NOMO-1 treated with DMSO at 0.1 percent for 48 hours (cell line): ENCODE measurements around the gene SREBF1.

Source experiments
- DNase-seq: peaks from one replicate; lab custom pipeline; 2025; ENCODE audit not compliant: unreplicated experiment; lab: John Stamatoyannopoulos, UW

Gene SREBF1

DNA sequence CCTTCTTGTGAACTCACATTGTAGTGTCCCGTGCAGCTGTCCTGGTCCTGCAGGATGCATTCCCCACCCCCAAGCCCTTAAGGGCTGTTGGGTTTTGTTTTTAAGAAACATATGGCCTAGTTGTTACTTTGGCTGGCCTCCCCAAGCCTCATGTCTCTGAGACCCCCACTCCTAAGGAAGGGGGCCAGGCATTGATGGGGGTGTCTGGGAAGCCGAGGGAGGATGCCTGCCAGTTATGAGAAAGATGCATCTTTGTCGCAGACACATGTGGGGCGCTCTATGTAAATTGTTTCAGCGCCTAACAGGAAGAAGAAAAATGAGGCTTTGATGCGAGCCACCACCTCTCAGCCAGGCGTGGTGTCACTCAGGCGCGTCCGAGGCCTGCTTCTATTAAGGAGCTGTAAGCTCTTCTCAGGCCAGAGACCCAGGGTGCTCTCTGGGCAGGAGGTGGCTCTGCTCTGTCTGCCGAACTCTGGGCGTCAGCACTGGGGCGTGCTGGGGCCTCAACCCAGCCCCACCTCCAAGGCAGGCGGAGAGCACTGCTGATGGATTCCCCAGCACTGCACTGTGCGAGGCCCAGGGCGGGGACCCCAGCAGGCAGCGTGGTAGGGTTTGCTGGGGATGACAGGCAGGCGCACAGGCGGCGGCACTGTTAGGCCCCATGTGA is 70.6 kb downstream of the SREBF1 start:
- DNase-seq = no peak

DNA sequence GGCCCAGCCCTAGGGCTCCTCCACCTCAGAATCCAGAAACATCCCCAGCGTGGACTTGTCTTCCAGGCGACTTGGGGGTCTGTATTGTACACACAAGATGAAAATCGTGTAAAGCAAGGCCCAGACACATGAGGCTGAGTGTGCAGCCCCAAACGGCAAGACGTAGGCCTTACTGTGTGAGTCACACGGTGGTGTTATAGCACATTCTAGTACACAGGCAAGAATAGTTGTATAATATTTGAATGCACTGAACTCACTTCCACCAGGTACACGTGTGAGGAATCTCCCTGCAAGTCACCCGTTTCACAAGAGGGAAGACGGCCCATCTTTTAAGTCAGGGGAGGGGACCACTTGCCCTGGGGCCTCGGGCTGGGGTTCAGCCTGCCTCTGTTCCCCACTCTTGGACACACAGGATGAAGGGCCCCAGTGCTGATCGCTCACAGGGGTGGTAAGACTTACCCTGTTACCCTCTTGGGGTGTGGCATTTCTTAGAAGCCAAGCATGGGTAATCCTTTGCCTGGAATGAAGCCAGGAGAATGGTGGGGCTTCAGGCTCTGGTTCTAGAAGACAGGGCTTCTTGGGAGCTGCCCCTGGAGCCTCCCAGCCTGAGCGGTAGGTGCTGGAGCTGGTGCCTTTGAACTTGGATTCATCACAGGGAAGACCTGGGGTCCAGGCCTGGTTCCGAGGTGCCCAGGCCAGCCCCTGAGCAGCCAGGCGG is 71.3 kb downstream of the SREBF1 start:
- DNase-seq = no peak

DNA sequence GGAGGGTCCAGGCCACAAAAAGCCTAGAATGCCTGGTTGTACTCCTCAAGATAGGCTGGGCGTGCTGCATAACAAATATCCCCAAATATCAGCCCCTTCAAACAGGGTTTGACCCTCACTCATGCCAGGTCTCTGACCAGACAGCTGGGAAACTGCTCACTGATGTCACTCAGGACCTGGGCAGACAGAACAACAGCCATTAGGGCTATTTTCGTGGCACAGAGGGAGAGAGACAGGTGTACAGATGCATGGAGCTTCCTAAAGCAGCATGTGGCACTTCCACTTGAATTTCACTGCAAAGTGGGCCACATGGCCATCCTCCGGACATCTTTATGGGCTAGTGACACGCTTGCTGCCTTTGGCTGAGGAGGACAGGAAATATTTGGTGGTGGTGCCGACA is 73.1 kb downstream of the SREBF1 start:
- DNase-seq = no peak

DNA sequence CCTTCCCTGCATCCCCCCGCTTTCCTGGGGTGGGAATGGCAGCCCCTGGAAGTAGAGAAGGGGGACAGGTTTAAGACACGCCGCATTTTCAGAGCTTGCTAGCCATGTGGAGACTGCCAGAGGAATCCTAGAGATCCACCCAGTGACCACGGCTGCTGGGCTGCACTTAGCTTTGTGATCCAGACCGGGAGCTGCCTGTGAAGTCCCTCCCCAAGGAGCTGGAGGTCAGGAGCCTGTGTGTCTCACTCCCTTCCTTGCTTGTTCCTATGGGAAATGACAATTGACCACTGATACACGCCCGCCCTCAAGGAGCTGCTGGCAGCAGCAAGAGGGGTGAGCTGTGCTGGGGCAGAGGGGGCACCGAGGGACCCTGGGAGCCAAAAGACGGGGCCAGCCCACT is 73.7 kb downstream of the SREBF1 start:
- DNase-seq = no peak

DNA sequence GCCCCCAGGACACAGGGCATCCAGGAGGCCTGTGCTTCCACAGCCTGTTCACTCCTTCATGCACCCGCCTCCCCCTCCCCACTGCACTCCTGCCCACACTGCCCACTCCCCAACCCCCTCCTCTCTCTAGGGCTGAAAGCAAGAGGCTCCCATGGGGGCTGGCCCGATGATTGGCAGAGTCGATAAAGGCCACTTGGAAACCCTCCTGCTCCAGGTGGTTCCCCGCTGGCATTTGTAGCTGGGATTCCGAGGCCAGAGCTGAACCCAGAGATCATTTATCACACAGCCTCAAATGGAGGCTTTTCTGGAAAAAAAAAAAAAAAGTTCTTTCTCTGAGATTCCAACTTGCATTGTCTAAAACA is 74.1 kb downstream of the SREBF1 start:
- DNase-seq = no peak
